ENCODE data around the gene TMEM170A.

TMEM170A gene

GRCh38 chr16:75455677-75456076 lies 8.8 kb downstream of the TMEM170A start:
- no peak overlapping the region for H3K4me3 ChIP-seq (ENCODE audit: low read depth in 1 of 2, low read length in 2 of 2)
- no peak for DNase-seq
- H3K27me3 ChIP-seq (ENCODE audit: insufficient read depth, low read length, poor library complexity), result no peaks in the 10 kb centered on the region
- no peak overlapping the region for H2AFZ ChIP-seq (ENCODE audit: low read depth, low read length)
- H3K9ac ChIP-seq (ENCODE audit: low read depth, low read length), result no peak overlapping the region
- H3K36me3 ChIP-seq (ENCODE audit: insufficient read depth, low read length), result peaks cover 15% of the 10 kb centered on the region
- ATAC-seq (ENCODE audit: insufficient read depth, low read depth), result no peak
- H3K4me1 ChIP-seq (ENCODE audit: insufficient read depth, low read length), result no peaks in the 10 kb centered on the region
- H3K79me2 ChIP-seq (ENCODE audit: insufficient read depth, low read length), result peaks cover 90% of the 10 kb centered on the region
- no peaks in the 10 kb centered on the region for H3K9me3 ChIP-seq (ENCODE audit: insufficient read depth, low read length, severe bottlenecking)
- H3K4me2 ChIP-seq (ENCODE audit: insufficient read depth, low read length), result no peak overlapping the region
- peaks cover 66% of the 10 kb centered on the region for H4K20me1 ChIP-seq (ENCODE audit: insufficient read depth, low read length)
- no peak overlapping the region for H3K27ac ChIP-seq (ENCODE audit: low read length)
- TF ChIP-seq EZH2 (IDR thresholded peaks at IDR 0.05; ENCODE audit: borderline replicate concordance, low read depth, low read length, severe bottlenecking) (no peak), CTCF (IDR thresholded peaks at IDR 0.05; ENCODE audit: borderline replicate concordance, extremely low read depth, low read length, poor library complexity, severe bottlenecking) (no peak)

GRCh38 chr16:75452464-75453190 lies 11.9 kb downstream of the TMEM170A start:
- no peak for DNase-seq
- Histone ChIP-seq H3K79me2 (ENCODE audit: insufficient read depth, low read length) (peaks cover 74% of the 10 kb centered on the region), H3K27ac (ENCODE audit: low read length) (no peak overlapping the region), H4K20me1 (ENCODE audit: insufficient read depth, low read length) (peaks cover 38% of the 10 kb centered on the region), H3K4me3 (ENCODE audit: low read depth in 1 of 2, low read length in 2 of 2) (no peak overlapping the region), H3K9me3 (ENCODE audit: insufficient read depth, low read length, severe bottlenecking) (no peaks in the 10 kb centered on the region), H3K4me1 (ENCODE audit: insufficient read depth, low read length) (no peaks in the 10 kb centered on the region), H3K4me2 (ENCODE audit: insufficient read depth, low read length) (no peak overlapping the region), H3K27me3 (ENCODE audit: insufficient read depth, low read length, poor library complexity) (no peaks in the 10 kb centered on the region), H3K9ac (ENCODE audit: low read depth, low read length) (no peak overlapping the region), H2AFZ (ENCODE audit: low read depth, low read length) (no peak overlapping the region), H3K36me3 (ENCODE audit: insufficient read depth, low read length) (peaks cover 32% of the 10 kb centered on the region)
- TF ChIP-seq CTCF (IDR thresholded peaks at IDR 0.05; ENCODE audit: borderline replicate concordance, extremely low read depth, low read length, poor library complexity, severe bottlenecking) (no peak), EZH2 (IDR thresholded peaks at IDR 0.05; ENCODE audit: borderline replicate concordance, low read depth, low read length, severe bottlenecking) (no peak)
- no peak for ATAC-seq (ENCODE audit: insufficient read depth, low read depth)

- ATAC-seq (ENCODE audit: insufficient read depth, low read depth) (no peak), DNase-seq (no peak)
- no peak overlapping the region for H2AFZ ChIP-seq (ENCODE audit: low read depth, low read length)
- TF ChIP-seq CTCF (IDR thresholded peaks at IDR 0.05; ENCODE audit: borderline replicate concordance, extremely low read depth, low read length, poor library complexity, severe bottlenecking) (no peak), EZH2 (IDR thresholded peaks at IDR 0.05; ENCODE audit: borderline replicate concordance, low read depth, low read length, severe bottlenecking) (no peak)
- H3K79me2 ChIP-seq (ENCODE audit: insufficient read depth, low read length), result peaks cover 16% of the 10 kb centered on the region
- no peak overlapping the region for H3K4me2 ChIP-seq (ENCODE audit: insufficient read depth, low read length)
- H3K4me1 ChIP-seq (ENCODE audit: insufficient read depth, low read length), result no peaks in the 10 kb centered on the region
- no peak overlapping the region for H3K9ac ChIP-seq (ENCODE audit: low read depth, low read length)
- no peaks in the 10 kb centered on the region for H3K27me3 ChIP-seq (ENCODE audit: insufficient read depth, low read length, poor library complexity)
- no peaks in the 10 kb centered on the region for H3K9me3 ChIP-seq (ENCODE audit: insufficient read depth, low read length, severe bottlenecking)
- no peak overlapping the region for H3K27ac ChIP-seq (ENCODE audit: low read length)
- H3K4me3 ChIP-seq (ENCODE audit: low read depth in 1 of 2, low read length in 2 of 2), result no peak overlapping the region
- peaks cover 38% of the 10 kb centered on the region for H3K36me3 ChIP-seq (ENCODE audit: insufficient read depth, low read length)
- no peaks in the 10 kb centered on the region for H4K20me1 ChIP-seq (ENCODE audit: insufficient read depth, low read length)
These were observed 18.1 kb downstream of the TMEM170A start for GRCh38 chr16:75446416-75446815.
